Measurements from ENCODE around the gene CUL7.

- TF ChIP-seq CTCF (IDR thresholded peaks at IDR 0.05; ENCODE audit: poor library complexity, severe bottlenecking) (no peak), TAF1 (IDR thresholded peaks at IDR 0.05; ENCODE audit: low read depth) (no peak), EZH2 (IDR thresholded peaks at IDR 0.05; ENCODE audit: borderline replicate concordance, insufficient read depth, low read length, poor library complexity, severe bottlenecking) (no peak)
Measured at GRCh38 chr6:43006251-43006650, 47.4 kb downstream of the CUL7 start.

Data from neural cell (in vitro differentiated cells).